Stimulated activated CD4-positive, alpha-beta T cell treated with anti-CD3 and anti-CD28 coated beads, Interleukin-2, amount 100 ng/mL, for 48 hours (primary cell): Measurements from ENCODE around the gene GJC2.
"Not testable (repeated sequence)": the region's sequence is repeated elsewhere in the genome, so short reads cannot be mapped to it uniquely, and the experiment has no call there.

Experiments
- DNase-seq, 2 donors: peaks; one replicate each; pipeline ENCODE4 v3.0.0-alpha.2; 2020

GJC2 gene

DNA sequence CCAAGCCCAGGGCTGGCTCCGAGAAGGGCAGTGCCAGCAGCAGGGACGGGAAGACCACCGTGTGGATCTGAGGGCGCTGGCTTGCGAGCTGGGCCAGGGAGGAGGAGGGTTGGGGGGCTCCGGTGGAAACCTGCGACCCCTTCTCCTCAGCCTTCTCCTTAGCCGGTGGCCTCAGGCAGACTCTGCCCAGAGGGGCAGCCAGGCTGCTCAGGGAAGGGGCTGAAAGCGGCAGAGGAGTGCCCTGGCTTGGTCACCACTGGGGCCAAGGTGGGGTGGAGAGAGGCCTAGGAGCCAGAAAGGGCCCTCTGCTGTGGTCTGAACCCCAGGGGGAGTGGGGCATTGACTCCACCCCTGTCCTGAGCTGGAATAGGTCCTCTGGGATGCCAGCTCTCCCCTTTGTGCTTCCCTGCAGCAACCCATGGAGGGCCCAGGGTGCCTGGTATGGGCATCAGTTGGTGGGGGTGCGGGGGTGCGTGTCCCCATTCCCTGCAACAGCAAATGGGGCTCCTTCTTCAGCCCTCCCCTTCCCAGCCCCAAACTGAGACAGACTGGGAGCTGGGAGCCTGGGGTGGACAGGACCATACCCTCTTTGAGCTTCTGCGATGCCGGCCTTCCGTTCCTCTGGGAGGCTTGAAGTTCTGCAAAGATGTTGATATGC lies 9.4 kb downstream of the GJC2 start:
- DNase-seq: no peak

DNA sequence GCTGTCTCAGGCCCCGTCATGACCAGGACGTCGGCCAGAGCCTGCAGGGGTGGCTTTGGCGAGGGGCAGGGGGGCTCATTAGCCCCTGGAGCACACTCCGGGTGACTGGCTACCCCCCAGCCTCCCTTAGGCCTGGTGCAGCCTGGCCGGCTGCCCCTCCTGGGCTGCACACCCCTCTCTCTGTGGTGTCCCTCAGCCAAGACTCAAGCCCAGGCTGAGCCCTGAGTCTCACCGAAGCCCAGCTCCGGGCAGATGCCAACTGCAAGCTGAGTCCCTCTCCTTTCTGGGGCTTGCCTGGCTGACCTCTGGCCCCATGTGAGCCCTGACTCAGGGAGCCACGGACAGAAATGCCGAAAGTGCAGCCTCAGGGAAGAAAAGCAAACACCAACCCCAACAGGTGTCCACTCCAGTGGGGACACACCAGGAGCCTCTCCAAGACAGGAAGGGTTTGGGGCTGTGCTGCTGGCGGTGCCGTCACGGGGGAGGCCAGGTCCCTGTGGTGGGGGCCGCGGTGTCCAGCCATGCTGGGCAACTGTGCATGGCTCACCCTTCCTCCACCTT lies 10.6 kb downstream of the GJC2 start:
- DNase-seq: no peak

DNA sequence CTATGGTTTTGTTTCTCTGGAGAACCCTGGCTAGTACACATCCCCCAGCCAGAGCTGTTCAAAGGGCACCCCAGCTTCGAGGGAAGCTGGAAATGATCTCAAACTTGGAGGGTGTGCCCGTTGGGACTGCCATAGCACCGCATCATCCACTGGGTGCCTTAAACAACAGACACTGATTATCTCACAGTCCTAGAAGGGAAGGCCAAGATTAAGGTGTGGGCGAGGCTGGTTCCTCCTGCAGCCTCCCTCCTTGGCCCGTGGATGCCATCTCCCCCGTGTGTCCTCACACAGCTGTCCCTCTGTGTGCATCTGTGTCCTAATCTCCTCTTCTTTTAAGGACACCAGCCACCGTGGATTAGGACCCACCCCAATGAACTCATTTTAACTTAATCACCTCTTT lies 11.6 kb downstream of the GJC2 start:
- no peak for DNase-seq

DNA sequence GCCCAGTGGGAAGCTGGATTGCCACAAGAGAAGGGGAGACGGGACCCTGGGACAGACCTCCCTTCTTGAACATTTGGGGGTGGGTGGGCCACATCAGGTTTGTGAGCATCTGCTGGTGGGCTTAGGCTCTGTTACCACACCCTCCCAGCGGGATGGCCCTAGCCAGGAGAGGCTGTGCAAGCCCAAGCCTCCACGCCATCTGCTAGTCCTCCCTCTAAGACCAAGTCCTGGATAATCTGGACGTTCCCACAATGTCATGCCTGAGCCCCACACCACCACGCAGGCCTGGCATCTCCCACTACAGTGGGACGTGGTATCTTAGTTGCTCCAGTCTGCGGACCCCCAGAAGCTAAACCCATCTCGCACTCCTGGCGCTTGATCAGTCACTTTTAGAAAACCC lies 12.1 kb downstream of the GJC2 start:
- DNase-seq: no peak

DNA sequence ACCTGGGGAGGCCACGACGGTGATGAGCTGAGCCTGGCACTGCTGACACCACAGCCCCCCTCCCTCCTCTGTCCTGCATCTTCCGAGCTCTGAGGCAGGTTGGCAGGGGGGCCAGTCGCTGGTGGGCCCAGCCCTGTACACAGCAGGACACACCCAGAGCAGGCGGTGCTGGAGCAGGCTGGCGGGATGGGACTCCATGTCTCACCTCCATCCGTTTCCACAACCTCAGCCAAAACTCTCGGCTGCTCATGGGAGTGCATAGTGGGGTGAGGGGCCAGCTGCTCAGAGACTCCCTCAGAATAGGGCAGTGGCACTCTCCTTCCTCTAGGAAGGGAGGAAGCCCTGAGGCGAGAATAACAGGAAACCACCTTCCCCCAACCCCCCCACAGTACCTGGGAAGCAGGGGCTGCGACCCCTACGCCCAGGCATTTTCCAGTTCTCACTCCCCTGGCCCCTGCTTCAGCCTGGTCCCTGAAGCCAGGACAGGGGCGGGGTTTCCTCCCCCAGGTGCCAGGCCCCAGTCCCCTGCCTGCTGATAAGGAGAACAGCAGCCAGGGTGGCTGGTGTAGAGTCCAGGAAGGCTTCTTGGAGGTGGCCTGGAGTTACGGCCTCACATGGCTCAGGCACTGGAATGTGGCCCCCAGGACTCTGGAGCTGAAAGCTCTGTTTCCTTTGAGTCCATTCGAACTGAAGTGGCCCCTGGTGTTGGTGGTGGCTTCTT lies 12.7 kb downstream of the GJC2 start:
- DNase-seq: no peak

DNA sequence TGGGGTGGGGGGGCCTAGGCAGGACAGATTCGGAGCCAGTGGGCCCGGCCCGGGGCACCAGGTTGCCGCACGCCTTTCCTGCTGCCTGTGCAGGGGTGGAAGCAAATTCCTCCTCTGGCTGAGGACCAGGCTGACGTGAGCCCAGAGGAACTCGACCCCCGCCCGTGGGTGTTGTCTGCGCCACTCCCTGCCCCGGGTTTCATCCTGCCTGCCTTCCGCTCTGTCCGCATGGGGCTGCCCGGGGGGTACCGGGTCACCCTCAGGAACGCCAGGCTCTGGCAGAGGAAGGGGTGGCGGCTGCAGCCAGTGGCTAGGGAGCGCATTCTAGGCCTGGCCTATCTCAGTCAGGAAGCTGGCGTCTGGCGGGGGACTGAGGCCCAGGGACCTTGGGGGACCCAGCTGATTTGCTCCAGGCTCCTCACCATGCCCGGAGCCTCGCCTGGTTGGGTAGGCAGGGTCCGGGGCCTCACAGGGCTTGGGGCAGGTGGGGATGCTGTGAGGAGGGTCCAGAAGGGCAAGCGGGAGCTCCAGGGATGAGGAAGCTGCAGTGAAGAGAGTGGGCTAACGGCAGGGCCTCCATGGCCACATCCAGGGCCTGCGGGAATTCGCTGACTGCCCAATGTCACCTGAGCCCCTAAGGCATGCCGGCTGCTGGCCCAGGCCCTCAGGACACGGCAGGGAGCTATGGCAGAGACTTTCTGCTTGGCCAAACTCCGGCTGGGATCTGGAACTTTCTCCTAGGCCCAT lies 13.4 kb downstream of the GJC2 start:
- no peak for DNase-seq

DNA sequence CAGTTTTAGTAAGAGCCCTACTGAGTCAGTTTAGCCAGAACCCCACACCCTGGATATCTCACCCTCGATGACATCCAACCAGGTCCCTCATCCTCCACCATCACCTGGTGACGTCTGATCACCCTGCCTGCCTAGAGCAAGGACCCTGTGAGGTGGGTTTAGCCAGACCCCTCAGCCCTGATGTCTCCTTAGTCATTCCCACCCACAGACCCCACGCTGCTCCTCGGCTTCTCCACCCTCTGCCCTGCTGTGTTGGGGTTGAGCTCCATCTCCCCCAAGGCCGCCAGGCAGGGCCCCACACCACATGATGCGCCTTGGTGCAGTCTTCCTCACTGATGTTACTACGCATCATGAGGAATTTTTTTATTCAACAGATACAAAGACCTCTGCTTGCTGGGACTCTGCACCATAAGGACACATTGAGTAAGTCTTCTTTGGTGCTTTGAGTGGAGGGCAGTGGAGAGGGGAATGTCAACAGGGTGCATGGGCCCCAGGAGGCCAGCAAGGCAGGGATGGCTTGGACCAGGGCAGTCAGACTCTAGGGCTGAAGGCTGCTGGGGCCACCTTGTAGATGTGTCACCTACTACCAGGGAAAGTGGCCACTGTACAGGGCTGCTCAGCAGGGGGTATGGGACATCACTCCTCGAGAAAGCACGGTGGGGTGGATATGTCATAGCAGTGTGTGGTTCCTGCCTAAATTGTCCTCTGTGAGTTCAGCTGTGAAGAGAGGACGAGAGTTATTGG lies 14.2 kb downstream of the GJC2 start:
- no peak for DNase-seq

DNA sequence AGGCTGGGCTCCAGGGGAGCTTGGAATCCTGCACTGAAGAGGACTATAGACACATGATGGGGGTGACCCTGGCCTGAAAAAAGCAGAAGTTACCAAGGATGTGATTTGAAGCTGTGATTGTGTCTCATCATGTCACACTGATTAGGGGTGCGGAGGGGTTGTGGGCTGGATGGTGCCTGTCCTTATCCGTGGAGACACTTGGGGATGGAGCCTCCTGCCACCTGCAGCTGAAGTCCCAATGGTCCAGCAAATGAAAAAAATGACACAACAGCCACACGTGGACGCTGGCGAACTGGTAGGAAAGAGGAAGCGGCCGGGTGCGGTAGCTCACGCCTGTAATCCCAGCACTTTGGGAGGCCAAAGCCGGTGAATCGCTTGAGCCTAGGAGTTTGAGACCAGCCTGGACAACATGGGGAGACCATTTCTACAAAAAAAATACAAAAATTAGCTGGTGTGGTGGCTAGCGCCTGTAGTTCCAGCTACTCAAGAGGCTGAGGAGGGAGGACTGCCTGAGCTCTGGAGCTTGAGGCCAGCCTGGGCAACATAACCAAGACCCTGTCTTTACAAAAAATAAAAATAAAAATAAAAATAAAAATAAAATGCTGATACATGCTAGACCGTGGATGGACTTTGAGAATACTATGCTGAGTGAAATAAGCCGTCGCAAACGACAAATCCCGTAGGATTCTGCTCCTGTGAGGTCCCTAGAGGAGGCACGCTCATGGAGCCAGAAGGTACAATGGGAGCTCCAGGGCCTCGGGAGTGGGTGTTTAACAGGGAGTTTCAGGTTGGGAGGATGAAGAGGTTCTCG lies 15.0 kb downstream of the GJC2 start:
- DNase-seq: no peak

DNA sequence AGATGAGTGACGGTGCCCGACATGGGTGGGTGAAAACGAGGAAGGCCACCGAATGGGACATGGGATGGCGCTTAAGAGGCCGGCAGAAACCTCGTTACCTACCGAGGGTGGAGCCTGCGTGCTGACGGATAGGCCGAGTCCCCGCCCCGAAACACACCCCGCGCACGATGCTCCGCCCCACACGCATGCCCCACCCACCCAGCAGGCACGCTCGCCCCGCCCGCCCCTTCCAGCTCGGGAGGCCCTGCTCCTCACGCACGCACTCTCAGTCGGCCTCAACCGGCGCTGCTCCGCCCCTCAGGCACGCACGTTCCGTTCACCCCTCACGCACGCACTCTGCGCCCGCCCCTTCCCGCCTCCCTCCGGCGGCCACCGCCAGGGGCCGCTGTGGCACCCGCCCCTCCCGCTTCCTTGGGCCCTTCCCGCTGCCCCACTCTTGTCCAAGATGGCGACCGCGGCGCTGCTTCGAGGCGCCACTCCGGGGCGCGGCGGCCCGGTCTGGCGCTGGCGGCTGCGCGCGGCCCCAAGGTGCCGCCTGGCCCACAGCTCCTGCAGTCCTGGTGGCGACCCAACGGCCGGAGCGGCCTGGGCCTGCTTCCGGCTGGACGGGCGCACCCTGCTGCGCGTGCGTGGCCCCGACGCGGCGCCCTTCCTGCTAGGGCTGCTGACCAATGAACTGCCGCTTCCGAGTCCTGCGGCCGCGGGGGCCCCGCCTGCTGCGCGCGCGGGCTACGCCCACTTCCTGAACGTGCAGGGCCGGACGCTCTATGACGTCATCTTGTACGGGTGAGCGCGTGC lies 15.8 kb downstream of the GJC2 start, which contains the start of gene IBA57:
Gene IBA57, plus strand, starts transcription at position 433 of the 798 bp plus-strand sequence. Its CDS starts 13 bp downstream, at position 446.
- DNase-seq: peak; percentile 99

DNA sequence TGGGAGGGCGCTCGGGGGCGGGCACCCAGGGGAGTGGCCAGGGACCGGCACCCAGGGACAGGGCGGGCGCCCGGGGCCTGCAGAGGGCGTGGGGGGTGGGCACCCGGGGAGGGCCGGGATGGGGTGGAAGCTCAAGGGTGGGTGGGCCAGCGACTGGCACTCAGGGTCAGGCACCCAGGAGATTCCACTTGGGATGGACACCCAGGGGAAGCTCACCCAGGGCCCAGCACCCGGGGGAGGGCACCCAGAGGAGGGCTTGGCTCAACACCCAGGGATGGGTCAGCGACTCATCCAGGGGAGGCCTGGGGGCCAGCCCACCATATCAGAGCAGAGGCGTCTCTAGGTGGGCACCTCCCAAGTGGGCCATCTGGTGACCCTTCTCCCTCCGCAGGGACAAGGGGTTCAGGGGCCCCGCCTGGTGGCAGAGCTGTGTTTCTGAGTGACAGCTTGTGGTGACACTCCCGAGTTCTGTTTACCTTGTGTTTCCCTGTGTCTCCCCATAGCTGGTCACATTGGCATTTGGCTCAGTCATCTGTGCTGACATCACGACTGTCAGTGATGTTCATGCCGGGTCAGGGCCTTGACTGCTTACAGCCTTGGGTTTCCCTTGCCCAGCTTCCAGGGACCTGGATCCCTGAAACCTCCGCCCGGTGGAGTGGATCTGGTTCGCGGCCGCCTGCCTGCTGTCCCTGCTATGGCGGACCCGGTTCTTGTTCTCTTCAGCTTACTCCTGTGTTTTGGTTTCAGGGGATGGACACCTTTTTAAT lies 16.6 kb downstream of the GJC2 start:
- peak; percentile 35 to 36 for DNase-seq

DNA sequence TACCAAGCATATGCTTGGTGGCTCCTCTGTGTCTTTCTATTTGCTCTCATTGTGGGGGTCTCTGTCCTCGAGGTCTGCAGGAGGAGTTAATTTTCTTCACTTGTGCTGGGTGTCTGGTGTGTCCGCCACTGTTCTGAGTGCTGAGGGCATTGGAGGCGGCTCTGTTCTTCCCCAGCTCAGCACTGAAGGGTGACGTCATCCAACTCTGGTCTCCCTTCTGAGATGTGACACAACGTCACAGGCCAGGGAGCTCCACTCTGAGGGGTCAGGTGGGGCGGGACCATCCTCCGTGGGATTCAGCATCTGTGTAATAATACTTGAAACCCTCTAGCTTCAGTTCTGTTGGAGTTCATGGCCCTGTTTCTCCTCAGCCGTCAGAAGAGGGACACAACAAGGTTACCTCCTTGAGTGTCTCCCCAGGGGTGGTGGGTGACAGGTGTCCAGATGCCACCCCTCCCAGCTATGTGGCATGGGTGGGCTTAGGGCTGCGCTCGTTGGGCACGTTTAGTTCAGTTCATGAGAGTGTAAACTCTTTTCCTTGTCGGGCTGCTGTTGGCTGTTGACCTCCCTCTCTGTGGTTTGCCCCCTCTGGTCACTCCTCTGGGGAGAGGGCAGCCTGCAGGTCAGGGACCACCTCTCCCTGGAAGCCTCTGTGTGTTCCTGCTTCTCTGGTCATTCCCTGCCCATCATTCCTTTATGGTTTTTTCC lies 19.0 kb downstream of the GJC2 start:
- DNase-seq: no peak

DNA sequence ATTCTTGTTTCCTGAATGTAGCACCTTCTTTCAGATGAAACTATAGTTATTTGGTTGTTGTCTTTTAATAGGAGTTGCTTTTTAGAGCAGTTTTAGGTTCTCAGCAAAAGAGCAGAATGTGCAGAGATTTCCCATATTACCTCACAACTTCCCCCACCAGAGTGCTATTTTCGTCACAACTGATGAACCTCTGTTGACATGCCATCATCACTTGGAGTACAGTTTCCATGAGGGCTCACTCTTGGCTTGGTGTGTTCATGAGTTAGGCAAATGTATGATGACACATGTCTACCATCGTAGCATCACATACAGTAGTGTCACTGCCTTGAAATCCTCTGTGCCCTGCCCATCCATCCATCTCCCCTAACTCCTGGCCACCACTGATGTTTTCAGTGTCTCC lies 19.6 kb downstream of the GJC2 start:
- no peak for DNase-seq

DNA sequence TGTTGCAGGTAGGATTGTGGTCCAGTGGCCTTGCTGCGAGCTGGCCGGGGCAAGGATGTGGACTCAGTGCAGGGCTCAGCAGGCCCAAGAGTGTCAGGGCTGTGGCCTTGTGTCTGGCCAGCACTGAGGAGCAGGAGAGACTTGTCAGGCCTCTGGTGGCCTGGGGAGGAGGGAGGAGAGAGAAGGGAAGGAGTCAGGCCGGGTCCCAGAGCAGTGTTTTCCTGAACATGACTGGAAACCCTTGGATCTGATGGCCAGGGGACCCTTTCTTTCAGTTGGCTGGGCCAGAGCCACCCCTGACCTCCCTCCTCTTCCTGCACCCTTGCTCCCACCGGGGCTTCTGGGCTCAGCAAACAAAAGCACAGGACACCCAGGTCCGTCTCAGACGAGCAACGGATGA lies 20.9 kb downstream of the GJC2 start:
- DNase-seq: no peak

DNA sequence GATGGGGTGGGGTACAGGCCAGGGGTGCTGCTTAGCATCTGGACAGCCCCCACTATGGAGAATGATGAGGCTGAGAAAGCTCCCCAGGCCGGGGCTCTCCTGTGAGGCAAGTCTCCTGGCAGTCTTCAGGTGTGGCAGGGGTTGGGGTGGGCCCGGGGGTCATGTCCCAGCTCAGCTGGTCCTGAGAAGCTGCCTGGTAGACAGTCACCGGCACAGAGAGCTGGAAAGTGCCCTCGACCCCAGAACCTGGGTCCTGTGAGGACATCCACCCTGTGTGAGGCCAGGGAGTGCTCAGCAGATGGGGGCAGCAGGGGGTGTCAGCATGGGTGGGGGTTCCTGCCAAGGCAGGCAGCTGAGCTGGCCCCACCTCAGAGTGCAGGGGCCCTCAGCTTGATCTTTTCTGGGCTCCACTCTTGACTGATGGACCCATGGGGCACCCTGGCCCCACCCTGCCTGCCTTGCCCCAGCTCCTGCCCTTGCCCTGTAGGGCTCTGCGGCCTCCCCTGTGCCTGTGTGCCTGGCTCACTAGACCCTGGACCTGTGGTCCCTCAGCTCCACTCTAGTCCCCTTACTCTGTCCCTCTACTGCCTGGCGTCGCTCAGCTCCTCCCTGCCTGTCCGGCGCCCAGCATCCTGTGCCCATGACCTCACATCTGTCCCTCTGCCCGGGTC lies 21.6 kb downstream of the GJC2 start:
- no peak for DNase-seq

DNA sequence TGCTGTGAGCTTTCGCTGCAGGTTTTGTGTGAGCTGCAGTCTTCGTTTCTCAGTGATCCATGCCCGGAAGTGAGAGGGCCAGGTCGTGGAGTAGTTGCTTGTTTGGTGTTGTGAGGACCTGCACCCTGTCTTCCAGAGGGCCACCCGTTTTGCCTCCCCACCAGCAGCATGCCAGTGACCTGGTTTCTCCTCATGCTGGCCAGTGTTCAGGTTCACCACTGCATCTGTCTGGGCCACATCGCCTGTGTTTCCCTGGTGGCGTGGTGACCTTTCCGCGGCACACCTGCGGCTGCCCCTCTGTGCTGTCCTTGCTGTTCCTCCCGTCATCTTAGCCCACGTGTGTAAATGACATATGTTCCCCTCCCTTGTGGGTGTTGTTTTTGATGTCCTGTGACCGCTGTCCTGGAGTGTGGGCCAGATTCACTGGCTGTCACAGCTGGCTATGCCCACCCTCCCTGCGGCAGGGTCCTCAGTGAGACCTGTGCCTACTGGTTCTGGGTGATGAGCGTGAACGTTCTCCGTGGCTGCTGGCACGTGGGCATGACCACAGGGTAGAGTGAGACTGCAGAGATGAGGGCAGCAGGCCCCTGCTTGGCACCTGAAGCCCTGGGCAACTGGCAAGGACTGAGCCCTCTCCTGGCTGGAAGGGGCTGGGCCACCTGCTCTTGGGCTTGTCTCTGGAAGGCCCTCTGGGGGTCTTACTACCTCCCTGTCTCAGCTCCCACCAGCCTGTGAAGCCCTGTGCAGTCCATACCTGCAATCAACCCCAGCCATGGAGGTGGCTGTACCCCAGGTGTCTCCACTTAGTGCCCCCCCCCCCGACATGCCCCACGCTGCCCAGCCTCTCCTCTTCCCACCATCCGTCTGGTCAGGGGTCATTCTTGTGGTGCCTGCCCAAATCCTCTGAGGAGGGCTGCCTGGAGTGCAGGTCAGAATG lies 23.1 kb downstream of the GJC2 start:
- DNase-seq: no peak

DNA sequence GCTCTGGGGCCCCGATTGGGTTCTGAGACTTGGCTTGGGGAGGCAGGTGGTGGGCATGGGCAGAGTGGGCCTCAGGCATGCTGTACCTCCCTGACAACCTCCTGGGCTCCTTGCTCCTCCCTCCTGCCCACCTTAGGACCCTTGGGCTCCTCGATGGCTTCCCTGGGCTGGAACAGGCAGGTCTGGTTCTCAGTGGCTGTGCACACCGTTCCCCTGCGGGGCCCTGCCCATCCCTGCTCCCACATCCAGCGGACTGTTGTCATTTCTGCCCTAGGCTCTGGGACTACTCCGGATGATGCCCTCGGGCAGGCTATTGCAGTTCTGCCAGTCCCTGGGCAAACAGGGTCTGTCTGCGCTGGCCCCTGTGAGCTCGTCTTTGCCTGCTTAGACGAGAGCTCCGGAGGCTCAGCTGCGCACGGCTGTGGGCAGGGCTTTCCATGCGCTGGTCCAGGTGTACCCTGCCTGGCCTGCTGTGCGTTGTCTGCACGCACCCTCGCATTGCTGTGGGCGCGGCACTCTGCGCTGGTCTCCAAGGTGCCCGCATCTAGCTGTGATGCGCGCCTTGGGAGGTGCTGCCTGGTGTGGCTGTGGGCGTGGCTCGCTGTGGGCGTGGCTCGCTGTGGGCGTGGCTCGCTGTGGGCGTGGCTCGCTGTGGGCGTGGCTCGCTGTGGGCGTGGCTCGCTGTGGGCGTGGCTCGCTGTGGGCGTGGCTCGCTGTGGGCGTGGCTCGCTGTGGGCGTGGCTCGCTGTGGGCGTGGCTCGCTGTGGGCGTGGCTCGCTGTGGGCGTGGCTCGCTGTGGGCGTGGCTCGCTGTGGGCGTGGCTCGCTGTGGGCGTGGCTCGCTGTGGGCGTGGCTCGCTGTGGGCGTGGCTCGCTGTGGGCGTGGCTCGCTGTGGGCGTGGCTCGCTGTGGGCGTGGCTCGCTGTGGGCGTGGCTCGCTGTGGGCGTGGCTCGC lies 24.1 kb downstream of the GJC2 start:
- DNase-seq: not testable (repeated sequence)
